KMS-11 (cell line): ENCODE data around the gene LAMA1.
"Not testable (repeated sequence)": the region's sequence is repeated elsewhere in the genome, so short reads cannot be mapped to it uniquely, and the experiment has no call there.

Source experiments
- H2AFZ ChIP-seq: fragments of 200-600 bp; sonication (generic); 2 replicates; pipeline ENCODE4 v1.6.1; 2016; ENCODE audit warnings: antibody characterized with exemption, mixed run types, low read depth
- H3K27ac ChIP-seq: fragments of 200-600 bp; sonication (generic); 2 replicates; pipeline ENCODE4 v1.6.1; 2016; ENCODE audit warnings: mild to moderate bottlenecking, mixed run types
- H3K27me3 ChIP-seq: fragments of 200-600 bp; sonication (generic); 2 replicates; pipeline ENCODE4 v1.6.1; 2017; ENCODE audit warnings: mild to moderate bottlenecking, low read depth, mixed run types, moderate library complexity; ENCODE audit not compliant: insufficient read depth
- H3K36me3 ChIP-seq: fragments of 200-600 bp; sonication (generic); 2 replicates; pipeline ENCODE4 v1.6.1; 2017; ENCODE audit warnings: mild to moderate bottlenecking, mixed run types; ENCODE audit not compliant: insufficient read depth
- H3K4me1 ChIP-seq: fragments of 200-600 bp; sonication (generic); 2 replicates; pipeline ENCODE4 v1.6.1; 2016; ENCODE audit warnings: mild to moderate bottlenecking, low read depth, mixed run types; ENCODE audit not compliant: poor library complexity, severe bottlenecking
- H3K4me2 ChIP-seq: fragments of 200-600 bp; sonication (generic); 2 replicates; pipeline ENCODE4 v1.7.0; 2016; ENCODE audit warnings: mild to moderate bottlenecking, mixed run types
- H3K4me3 ChIP-seq: fragments of 200-600 bp; sonication (generic); IDR thresholded peaks from 2 replicates; pipeline ENCODE4 v1.6.1; 2017; ENCODE audit warnings: low read depth, low read length, mixed read lengths; ENCODE audit not compliant: insufficient read depth
- H3K79me2 ChIP-seq: fragments of 200-600 bp; sonication (generic); 2 replicates; pipeline ENCODE4 v1.6.1; 2016; ENCODE audit warnings: low read depth, mixed run types; ENCODE audit not compliant: insufficient read depth
- H3K9ac ChIP-seq: fragments of 200-600 bp; sonication (generic); 2 replicates; pipeline ENCODE4 v1.6.1; 2016; ENCODE audit warnings: mild to moderate bottlenecking, mixed run types
- H4K20me1 ChIP-seq: fragments of 200-600 bp; sonication (generic); 2 replicates; pipeline ENCODE4 v1.6.1; 2016; ENCODE audit warnings: mild to moderate bottlenecking, mixed run types; ENCODE audit not compliant: insufficient read depth
- TF ChIP-seq, protein P1 (sequence below): fragments of 200-600 bp; sonication (generic); conservative IDR thresholded peaks from 2 replicates; pipeline ENCODE4 v1.6.1; 2017; ENCODE audit warnings: low read depth, mild to moderate bottlenecking, antibody characterized with exemption, low read length, moderate library complexity, mixed read lengths

Gene LAMA1

GRCh38 chr18:7152440-7152839, 34.8 kb upstream of the LAMA1 start:
- no peak overlapping the region for H2AFZ ChIP-seq

DNA sequence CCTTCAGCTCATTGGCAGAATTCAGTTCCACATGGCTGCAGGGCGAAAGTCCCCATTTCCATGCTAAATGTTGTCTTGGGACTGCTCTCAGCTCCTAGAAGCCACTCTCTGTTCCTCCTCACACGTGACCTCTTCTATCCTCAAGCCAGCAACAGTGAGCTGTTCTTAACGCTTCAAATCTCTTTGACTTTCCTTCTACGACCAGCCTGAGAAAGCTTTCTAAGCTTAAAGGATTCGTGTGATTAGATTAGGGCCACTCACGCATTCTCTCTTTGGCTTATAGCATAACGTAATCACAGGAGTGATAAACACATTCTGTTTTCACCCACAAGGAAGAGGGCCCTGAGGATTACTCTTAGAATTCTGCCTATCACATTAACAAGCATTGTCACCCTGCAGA, 29.8 kb upstream of the LAMA1 start:
- H3K27ac ChIP-seq: no peak overlapping the region
- no peaks in the 10 kb centered on the region for H3K36me3 ChIP-seq
- no peaks in the 10 kb centered on the region for H3K27me3 ChIP-seq
- H3K4me3 ChIP-seq: no peak overlapping the region
- no peaks in the 10 kb centered on the region for H4K20me1 ChIP-seq
- no peaks in the 10 kb centered on the region for H3K4me1 ChIP-seq
- H3K4me2 ChIP-seq: no peak overlapping the region
- H3K79me2 ChIP-seq: no peaks in the 10 kb centered on the region
- TF ChIP-seq, protein P1, sequence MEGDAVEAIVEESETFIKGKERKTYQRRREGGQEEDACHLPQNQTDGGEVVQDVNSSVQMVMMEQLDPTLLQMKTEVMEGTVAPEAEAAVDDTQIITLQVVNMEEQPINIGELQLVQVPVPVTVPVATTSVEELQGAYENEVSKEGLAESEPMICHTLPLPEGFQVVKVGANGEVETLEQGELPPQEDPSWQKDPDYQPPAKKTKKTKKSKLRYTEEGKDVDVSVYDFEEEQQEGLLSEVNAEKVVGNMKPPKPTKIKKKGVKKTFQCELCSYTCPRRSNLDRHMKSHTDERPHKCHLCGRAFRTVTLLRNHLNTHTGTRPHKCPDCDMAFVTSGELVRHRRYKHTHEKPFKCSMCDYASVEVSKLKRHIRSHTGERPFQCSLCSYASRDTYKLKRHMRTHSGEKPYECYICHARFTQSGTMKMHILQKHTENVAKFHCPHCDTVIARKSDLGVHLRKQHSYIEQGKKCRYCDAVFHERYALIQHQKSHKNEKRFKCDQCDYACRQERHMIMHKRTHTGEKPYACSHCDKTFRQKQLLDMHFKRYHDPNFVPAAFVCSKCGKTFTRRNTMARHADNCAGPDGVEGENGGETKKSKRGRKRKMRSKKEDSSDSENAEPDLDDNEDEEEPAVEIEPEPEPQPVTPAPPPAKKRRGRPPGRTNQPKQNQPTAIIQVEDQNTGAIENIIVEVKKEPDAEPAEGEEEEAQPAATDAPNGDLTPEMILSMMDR: no peak
- H3K9ac ChIP-seq: no peak overlapping the region
- H2AFZ ChIP-seq: no peak overlapping the region

More at GRCh38 chr18:7152440-7152839, 34.8 kb upstream of the LAMA1 start:
- no peaks in the 10 kb centered on the region for H3K79me2 ChIP-seq
- H3K27ac ChIP-seq: no peak overlapping the region
- H3K27me3 ChIP-seq: no peaks in the 10 kb centered on the region
- no peaks in the 10 kb centered on the region for H4K20me1 ChIP-seq
- TF ChIP-seq, protein P1: no peak
- no peak overlapping the region for H3K4me2 ChIP-seq
- H3K4me1 ChIP-seq: no peaks in the 10 kb centered on the region
- no peak overlapping the region for H3K9ac ChIP-seq
- no peaks in the 10 kb centered on the region for H3K36me3 ChIP-seq
- H3K4me3 ChIP-seq: no peak overlapping the region

GRCh38 chr18:7146067-7146466, 28.5 kb upstream of the LAMA1 start:
- no peak overlapping the region for H2AFZ ChIP-seq
- H3K36me3 ChIP-seq: no peaks in the 10 kb centered on the region
- H3K4me3 ChIP-seq: no peak overlapping the region
- H3K9ac ChIP-seq: no peak overlapping the region
- H3K4me1 ChIP-seq: no peaks in the 10 kb centered on the region
- no peaks in the 10 kb centered on the region for H3K79me2 ChIP-seq
- H3K27ac ChIP-seq: no peak overlapping the region
- H3K4me2 ChIP-seq: no peak overlapping the region
- no peaks in the 10 kb centered on the region for H4K20me1 ChIP-seq
- TF ChIP-seq, protein P1: no peak
- no peaks in the 10 kb centered on the region for H3K27me3 ChIP-seq

DNA sequence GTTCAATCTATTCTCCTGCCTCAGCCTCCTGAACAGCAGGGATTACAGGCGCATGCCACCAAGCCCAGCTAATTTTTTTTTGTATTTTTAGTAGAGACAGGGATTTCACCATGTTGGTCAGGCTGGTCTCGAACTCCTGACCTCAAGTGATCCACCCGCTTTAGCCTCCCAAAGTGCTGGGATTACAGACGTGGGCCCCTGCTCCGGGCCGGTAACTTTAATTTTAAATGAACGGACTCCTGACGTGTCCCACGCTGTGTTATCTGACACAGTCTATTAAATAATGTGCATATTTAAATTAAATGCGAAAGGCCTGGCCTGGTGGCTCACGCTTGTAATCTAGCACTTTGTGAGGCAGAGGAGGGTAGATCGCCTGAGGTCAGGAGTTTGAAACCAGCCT, 27.3 kb upstream of the LAMA1 start:
- H3K27ac ChIP-seq, H3K4me3 ChIP-seq, H3K36me3 ChIP-seq, H2AFZ ChIP-seq, H3K4me1 ChIP-seq, H3K9ac ChIP-seq, H4K20me1 ChIP-seq, H3K79me2 ChIP-seq, H3K27me3 ChIP-seq, H3K4me2 ChIP-seq: not testable (repeated sequence)

GRCh38 chr18:7141287-7141686, 23.7 kb upstream of the LAMA1 start:
- H3K27ac ChIP-seq: no peak overlapping the region
- H2AFZ ChIP-seq: no peak overlapping the region
- no peaks in the 10 kb centered on the region for H3K79me2 ChIP-seq
- no peak overlapping the region for H3K4me2 ChIP-seq
- H3K4me1 ChIP-seq: no peaks in the 10 kb centered on the region
- H3K36me3 ChIP-seq: no peaks in the 10 kb centered on the region
- TF ChIP-seq, protein P1: no peak
- H3K27me3 ChIP-seq: no peaks in the 10 kb centered on the region
- H3K4me3 ChIP-seq: no peak overlapping the region
- H3K9ac ChIP-seq: no peak overlapping the region
- H4K20me1 ChIP-seq: no peaks in the 10 kb centered on the region
